22Rv1 (cell line): ENCODE results near the gene AGT.

Experiments
- H3K27ac ChIP-seq: fragments of 450-650 bp; 2 replicates; pipeline ENCODE4 v1.5.1; 2017
- ZFX ChIP-seq: fragments of 450-650 bp; IDR thresholded peaks from 2 replicates; pipeline ENCODE4 v1.6.1; 2017; ENCODE audit warnings: antibody characterized with exemption, borderline replicate concordance
- TF ChIP-seq, protein P1 (sequence below): fragments of 450-650 bp; IDR thresholded peaks from 2 replicates; pipeline ENCODE4 v1.5.1; 2017; ENCODE audit warnings: mild to moderate bottlenecking

Gene AGT

DNA sequence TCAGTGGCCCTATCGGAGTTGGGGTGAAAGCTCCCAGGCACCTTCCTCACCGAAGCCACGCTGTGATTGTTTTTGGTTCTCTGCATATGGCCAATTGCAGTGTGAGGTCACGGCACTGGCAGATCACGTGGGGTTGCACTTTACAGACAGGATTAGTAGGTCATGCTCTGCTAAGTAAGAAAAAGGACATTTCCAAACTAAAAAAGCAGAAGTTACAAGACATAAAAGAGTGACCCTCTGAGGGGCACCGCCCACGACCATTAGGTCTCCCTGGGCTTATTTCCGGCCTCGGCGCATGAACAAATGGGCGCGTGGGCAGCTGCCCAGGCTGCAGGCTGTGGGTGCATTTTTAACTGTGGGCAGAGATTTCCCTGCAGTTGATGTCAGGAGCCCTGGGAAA lies 35.2 kb upstream of the AGT start:
- H3K27ac ChIP-seq: no peak overlapping the region
- TF ChIP-seq ZFX: no peak
- TF ChIP-seq, protein P1, sequence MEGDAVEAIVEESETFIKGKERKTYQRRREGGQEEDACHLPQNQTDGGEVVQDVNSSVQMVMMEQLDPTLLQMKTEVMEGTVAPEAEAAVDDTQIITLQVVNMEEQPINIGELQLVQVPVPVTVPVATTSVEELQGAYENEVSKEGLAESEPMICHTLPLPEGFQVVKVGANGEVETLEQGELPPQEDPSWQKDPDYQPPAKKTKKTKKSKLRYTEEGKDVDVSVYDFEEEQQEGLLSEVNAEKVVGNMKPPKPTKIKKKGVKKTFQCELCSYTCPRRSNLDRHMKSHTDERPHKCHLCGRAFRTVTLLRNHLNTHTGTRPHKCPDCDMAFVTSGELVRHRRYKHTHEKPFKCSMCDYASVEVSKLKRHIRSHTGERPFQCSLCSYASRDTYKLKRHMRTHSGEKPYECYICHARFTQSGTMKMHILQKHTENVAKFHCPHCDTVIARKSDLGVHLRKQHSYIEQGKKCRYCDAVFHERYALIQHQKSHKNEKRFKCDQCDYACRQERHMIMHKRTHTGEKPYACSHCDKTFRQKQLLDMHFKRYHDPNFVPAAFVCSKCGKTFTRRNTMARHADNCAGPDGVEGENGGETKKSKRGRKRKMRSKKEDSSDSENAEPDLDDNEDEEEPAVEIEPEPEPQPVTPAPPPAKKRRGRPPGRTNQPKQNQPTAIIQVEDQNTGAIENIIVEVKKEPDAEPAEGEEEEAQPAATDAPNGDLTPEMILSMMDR: no peak

DNA sequence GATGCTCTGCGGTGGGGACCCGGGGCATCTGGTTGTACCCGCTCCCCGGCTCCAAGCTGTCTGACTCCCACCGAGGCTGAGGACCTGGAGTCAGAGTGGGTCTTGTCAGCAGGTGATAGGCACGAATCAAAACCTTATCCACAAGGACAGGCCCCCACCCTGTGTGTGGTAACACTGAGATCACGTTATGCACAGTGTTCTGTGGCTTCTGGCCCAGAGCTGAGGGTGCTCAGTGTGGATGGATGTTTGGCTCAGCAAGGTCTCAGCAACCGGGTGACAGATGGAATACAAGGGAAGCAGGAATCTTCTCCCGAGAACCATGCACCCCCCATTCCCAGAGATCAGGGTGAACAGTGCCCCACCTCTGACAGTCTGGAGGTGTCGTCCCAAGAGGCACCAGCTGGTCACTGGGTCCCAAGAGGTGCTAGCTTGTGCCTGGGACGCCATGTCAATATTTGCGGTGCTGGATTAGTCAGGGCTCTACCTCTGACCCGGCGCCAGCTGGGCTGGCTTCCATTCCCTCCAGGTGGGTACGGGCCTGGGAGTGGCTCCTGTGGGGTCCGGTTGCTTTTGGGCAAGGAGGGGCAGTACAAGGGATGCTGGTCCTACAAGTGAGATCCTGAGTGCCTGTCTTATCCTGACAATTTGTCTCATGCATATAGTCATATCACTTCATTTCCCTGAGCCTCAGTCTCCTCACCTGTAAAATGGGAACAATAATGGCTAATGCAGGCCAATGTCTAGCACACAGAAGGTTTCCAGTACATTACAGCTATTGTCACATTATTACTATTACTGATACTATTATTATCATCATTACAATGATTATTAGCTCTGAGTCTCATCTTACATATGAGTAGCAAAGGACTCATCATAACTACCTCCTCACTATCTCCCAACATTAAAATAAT lies 34.2 kb upstream of the AGT start:
- TF ChIP-seq ZFX: no peak
- TF ChIP-seq, protein P1: no peak

DNA sequence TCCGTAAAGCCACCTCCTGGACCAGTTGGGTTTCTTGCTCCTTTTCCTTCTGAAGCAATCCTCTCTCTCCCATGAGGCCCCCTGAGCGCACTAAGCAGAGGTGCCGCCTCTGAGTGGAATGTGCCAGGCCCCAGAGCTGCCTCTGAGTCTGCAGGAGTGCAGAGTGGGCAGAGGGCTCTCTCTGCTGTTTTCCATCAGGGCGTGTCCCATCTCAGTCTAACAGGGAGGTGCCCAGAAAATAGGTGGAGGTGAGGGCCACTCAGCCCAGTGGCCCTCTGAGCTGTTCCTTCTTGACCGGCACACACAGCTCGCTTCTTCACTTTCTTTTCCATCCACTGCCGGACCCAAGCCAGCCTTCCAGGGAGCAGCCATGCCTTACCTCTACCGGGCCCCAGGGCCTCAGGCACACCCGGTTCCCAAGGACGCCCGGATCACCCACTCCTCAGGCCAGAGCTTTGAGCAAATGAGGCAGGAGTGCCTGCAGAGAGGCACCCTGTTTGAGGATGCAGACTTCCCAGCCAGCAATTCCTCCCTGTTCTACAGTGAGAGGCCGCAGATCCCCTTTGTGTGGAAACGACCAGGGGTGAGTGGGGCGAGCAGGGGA lies 33.3 kb upstream of the AGT start, which contains the start of gene CAPN9:
TSS of gene CAPN9 (plus strand) at position 262 of the 604 bp plus-strand sequence. CDS start at position 371, 109 bp downstream.
- TF ChIP-seq, protein P1: no peak
- no peak for TF ChIP-seq ZFX

More for the DNA sequence above, 34.2 kb upstream of the AGT start:
- H3K27ac ChIP-seq: no peak overlapping the region

DNA sequence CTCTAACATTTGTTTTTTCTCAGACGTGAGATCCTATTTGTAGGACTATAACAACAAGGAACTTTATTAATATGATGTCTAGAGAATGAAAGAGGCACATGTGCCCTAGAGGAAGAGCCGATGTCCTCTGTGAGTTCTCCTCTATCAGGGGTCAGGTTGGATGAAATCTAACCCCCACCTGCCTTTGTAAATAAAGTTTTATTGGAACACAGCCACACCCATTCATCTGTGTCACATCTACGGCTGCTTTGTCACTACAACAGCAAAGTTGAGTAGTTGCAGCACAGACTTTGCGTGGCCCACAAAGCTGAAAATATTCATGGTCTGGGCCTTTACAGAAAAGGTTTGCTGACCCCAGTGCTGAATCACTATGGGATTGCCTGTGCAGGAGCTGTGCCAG lies 32.7 kb upstream of the AGT start:
- TF ChIP-seq, protein P1: no peak
- no peak for TF ChIP-seq ZFX
- no peak overlapping the region for H3K27ac ChIP-seq

More for the DNA sequence above, 33.3 kb upstream of the AGT start, which contains the start of gene CAPN9:
- no peak within 1 kb of the TSS for H3K27ac ChIP-seq

DNA sequence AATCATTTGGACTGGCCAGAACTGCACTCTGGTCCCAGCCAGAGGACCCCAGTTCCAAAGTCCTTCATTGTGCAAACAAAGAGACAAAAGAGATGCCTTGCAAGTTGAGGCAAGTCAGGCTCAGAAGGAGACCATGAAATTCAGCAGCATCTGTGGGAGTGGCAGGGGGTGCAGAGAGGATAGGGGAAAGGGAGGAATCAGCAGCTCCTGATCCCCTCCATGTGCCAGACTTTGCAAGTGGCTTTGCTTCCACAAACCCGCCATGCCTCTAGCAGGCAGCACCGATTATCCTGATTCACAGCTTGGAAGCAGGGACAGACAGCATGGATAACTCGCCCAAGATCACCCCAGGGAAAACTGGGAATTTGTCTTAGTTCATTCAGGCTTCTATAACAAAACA lies 31.1 kb upstream of the AGT start:
- TF ChIP-seq, protein P1: no peak
- TF ChIP-seq ZFX: no peak
- H3K27ac ChIP-seq: no peak overlapping the region

DNA sequence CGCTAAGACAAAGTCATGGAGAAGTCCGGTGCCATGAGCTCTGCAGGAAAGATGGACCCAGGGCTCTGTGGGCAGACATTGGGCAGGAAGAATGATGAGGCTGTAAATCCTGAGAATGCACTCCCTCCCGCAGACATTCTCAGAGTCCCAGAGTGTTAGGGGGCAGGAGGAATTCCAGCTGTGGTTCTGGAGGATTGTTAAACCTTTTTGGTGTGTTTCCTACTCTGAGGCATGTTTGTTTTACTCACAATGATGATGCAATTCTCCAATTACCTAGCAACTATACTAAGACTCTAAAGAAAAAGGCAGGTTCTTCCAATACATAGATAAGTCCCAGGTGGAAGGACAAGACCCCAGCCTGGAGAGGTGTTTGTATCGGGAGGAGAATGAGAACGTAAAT lies 30.5 kb upstream of the AGT start:
- no peak overlapping the region for H3K27ac ChIP-seq
- no peak for TF ChIP-seq ZFX
- TF ChIP-seq, protein P1: no peak

DNA sequence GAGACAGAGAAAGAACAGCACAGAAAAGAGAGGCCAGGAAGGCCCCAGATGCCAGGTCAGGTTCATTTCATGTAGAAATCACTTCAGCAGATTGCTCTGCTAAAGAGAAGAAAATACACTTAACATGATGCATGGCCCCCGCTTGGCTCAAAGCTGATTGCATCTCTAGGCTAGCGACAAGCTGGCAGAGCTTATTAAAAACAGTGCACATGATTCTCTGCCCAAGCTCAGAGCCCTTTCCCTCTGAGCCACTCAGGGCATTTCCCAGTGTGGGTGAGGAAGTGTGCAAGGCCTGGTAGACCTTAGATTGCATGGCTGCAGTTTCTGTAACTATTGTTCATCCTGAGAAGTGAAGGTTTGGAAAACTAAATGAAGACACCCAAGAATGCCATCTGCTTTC lies 30.0 kb upstream of the AGT start:
- no peak for TF ChIP-seq ZFX
- TF ChIP-seq, protein P1: no peak
- H3K27ac ChIP-seq: no peak overlapping the region
